Activated naive CD4-positive, alpha-beta T cell treated with anti-CD3 and anti-CD28 coated beads, Interleukin-2, amount 50 U/mL, for 16 hours (primary cell): ENCODE measurements around the gene C2orf80.
"Not testable (repeated sequence)": the region's sequence is repeated elsewhere in the genome, so short reads cannot be mapped to it uniquely, and the experiment has no call there.

ENCODE experiments used
- DNase-seq: peaks from one replicate; pipeline ENCODE4 v3.0.0-alpha.2; 2020

The C2orf80 gene

DNA sequence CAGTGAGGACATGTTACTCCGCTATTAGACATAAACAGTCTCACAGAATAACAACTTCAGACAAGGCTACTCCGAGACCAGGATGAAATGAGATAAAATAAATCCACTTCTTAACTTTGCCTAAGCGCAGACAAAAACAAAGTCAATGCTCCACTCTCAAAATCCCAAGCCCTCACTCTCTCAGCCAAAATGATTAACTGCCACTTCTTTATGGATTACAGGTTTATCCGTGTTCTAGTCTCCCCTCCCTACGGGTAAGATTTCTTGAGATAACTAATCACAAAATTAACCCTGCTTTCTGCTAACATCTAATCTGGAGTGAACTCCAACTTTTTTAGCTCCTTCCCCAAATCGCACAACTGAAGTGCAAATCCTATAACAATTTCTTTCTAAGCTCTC, 59.1 kb downstream of the C2orf80 start:
- DNase-seq: no peak

- no peak for DNase-seq
Observed at GRCh38 chr2:208129744-208130711, 59.8 kb downstream of the C2orf80 start, which contains the start of gene CRYGC. Gene CRYGC (minus strand): TSS chr2:208129828. CDS start chr2:208129792, 36 bp downstream.

- DNase-seq: no peak
Observed at GRCh38 chr2:208128136-208128535, 61.7 kb downstream of the C2orf80 start.

DNA sequence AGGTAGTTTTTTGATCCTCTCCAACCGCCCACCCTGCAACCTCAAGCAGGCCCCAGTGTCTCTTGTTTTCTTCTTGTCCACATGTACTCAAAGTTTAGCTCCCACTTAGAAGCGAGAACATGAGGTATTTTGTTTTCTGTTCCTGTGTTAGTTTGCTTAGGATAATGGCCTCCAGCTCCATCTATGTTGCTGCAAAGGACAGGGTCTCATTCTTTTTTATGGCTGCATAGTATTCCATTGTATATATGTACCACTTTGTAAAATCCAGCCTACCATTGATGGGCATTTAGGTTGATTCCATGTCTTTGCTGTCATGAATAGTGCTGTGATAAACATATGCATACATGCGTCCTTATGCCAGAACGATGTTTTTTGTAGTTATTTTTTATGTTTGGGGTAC, 62.7 kb downstream of the C2orf80 start:
- no peak for DNase-seq

DNA sequence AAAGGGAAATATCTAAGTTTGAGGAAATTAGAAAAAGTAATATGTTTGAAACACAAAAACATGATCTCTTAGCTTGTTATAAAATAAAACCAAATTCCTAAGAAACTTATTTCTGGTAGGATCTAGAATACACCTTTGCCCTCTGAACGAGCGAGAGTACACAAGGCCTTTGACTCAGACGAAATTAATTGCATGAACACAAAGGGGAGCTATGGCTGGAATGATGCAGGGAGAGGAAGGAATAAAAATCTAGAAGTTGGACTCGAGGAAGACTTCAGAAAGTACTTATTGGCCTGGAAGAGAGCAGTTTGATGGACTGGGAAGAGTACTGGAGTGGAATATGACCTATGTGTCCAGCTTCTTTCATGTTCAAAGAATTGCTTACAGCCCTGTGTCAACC, 64.6 kb downstream of the C2orf80 start:
- DNase-seq: no peak

DNA sequence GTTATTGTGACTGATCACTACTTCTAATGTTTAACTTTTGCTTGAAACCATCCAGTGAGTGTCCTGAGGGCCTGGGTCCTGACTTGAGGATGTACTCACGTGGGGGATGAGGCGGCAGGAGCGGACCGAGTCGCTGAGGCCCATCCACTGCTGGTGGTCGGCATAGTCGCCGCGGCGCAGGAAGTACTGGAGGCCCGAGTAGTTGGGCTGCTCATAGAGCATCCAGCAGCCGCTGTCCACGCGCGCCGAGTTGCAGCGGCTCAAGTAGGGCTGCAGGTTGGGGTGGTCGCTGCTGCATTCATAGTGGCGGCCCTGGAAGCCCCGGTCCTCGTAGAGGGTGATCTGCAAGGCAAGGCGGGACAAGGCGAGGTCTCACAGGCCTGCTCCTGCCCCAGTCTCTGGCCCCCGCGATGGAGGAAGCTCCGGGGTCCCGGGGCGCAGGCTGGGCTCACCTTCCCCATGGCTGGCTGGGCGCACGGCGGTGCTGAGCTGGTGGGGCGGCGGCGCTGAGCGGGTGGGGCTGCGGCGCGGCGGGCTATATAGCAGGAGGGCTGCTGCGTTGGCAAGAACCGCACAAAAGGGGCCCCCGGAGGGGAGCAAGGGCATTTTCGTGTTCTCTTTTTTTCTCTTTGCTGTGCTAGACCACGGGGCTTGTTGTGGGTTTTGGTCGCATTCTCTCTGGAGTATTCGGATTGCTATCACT, 65.7 kb downstream of the C2orf80 start, which contains the start of gene CRYGD:
CRYGD (minus strand) TSS at position 512 of the 703 bp plus-strand sequence; CDS start at position 461, 51 bp downstream.
- DNase-seq: not testable (repeated sequence)

- no peak for DNase-seq
Observed at GRCh38 chr2:208122248-208122647, 67.6 kb downstream of the C2orf80 start.

- no peak for DNase-seq
Observed at GRCh38 chr2:208118918-208119317, 70.9 kb downstream of the C2orf80 start.

DNA sequence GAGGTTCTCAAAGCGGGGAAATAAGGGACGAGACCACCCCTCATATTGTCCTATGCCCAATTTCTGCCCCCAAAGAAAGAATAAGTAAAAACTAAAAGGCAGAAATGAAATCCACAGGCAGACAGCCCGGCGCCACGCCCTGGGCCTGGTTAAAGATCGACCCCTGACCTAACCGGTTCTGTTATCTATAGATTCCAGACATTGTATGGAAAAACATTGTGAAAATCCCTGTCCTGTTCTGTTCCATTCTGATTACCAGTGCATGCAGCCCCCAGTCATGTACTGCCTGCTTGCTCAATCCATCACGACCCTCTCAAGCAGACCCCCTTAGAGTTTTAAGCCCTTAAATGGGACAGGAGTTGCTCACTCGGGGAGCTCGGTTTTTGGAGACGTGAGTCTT, 72.4 kb downstream of the C2orf80 start:
- DNase-seq: not testable (repeated sequence)
